ENCODE measurements around the gene ITM2B. TPM values are rescaled to one million over a fixed set of nuclear protein-coding genes. Genes with fewer than 3 reads are reported as not detected.

ITM2B gene
- total RNA-seq, 1 experiment from 2014 or later: 178 TPM

- no peak overlapping the region for H3K27ac Mint-ChIP-seq
- no peaks in the 10 kb centered on the region for H3K9me3 Mint-ChIP-seq
- ChIA-PET POLR2A (no interaction called here), CTCF (interaction anchor here (0.8 kb wide), 1 partner anchor 10 kb away, joined by 3 read pairs; no protein-coding TSS in a partner anchor)
- no peaks in the 10 kb centered on the region; the same call in 1 of the 2 replicates for H3K4me1 Mint-ChIP-seq
- H3K4me3 Mint-ChIP-seq: no peak overlapping the region
- TF ChIP-seq ZNF121 (CRISPR knock-in tag; IDR thresholded peaks at IDR 0.05) (no peak), ZNF396 (CRISPR knock-in tag; IDR thresholded peaks at IDR 0.05; ENCODE audit: borderline replicate concordance) (no peak), ZNF671 (CRISPR knock-in tag; IDR thresholded peaks at IDR 0.05) (no peak)
- TF ChIP-seq, protein P1, sequence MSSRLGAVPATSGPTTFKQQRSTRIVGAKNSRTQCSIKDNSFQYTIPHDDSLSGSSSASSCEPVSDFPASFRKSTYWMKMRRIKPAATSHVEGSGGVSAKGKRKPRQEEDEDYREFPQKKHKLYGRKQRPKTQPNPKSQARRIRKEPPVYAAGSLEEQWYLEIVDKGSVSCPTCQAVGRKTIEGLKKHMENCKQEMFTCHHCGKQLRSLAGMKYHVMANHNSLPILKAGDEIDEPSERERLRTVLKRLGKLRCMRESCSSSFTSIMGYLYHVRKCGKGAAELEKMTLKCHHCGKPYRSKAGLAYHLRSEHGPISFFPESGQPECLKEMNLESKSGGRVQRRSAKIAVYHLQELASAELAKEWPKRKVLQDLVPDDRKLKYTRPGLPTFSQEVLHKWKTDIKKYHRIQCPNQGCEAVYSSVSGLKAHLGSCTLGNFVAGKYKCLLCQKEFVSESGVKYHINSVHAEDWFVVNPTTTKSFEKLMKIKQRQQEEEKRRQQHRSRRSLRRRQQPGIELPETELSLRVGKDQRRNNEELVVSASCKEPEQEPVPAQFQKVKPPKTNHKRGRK (CRISPR knock-in tag; IDR thresholded peaks at IDR 0.05; ENCODE audit: borderline replicate concordance): no peak
- no peaks in the 10 kb centered on the region for H3K27me3 Mint-ChIP-seq (ENCODE audit: low read depth)
- DNase-seq (ENCODE audit: low spot score) (no peak), ATAC-seq (no peak)
- peaks cover 69% of the 10 kb centered on the region for H3K36me3 Mint-ChIP-seq
Measured at GRCh38 chr13:48258002-48258401, 25.0 kb downstream of the ITM2B start.

DNA sequence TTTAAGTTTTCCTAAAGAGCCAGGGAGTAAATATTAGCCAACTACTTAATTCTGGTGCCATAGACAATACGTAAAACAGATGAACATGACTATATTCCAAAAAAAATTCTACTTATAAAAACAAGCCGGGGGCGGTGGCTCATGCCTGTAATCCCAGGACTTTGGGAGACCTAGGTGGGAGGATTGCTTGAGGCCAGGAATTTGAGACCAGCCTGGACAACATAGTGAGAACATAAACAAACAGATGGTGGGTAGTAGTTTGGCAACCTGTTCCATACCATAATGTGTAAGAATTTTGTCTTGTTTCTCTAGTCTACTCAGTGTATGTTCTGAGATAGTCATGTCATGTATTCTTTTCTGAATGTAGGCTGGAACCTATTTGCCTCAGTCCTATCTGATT lies 25.4 kb downstream of the ITM2B start:
- ChIA-PET POLR2A (no interaction called here), CTCF (no interaction called here)
- Mint-ChIP-seq H3K9me3 (no peaks in the 10 kb centered on the region), H3K27ac (no peak overlapping the region), H3K27me3 (ENCODE audit: low read depth) (no peaks in the 10 kb centered on the region), H3K4me3 (no peak overlapping the region), H3K36me3 (peaks cover 74% of the 10 kb centered on the region), H3K4me1 (no peaks in the 10 kb centered on the region; the same call in 1 of the 2 replicates)
- DNase-seq (ENCODE audit: low spot score) (no peak), ATAC-seq (no peak)
- TF ChIP-seq IRF2 (CRISPR knock-in tag; IDR thresholded peaks at IDR 0.05; ENCODE audit: borderline replicate concordance, low read depth) (no peak), ZNF281 (CRISPR knock-in tag; IDR thresholded peaks at IDR 0.05) (no peak), NFATC4 (CRISPR knock-in tag; IDR thresholded peaks at IDR 0.05) (no peak), E2F4 (CRISPR knock-in tag; IDR thresholded peaks at IDR 0.05; ENCODE audit: borderline replicate concordance, low read depth) (no peak), NR1H2 (CRISPR knock-in tag; IDR thresholded peaks at IDR 0.05) (no peak), ZNF219 (CRISPR knock-in tag; IDR thresholded peaks at IDR 0.05; ENCODE audit: borderline replicate concordance) (no peak), NFYB (CRISPR knock-in tag; conservative IDR thresholded peaks at IDR 0.05; ENCODE audit: low read depth) (no peak), ZBTB21 (CRISPR knock-in tag; IDR thresholded peaks at IDR 0.05; ENCODE audit: borderline replicate concordance) (no peak), MXD4 (CRISPR knock-in tag; IDR thresholded peaks at IDR 0.05; ENCODE audit: borderline replicate concordance) (no peak), NR3C1 (CRISPR knock-in tag; conservative IDR thresholded peaks at IDR 0.05; ENCODE audit: low read depth) (no peak), TP53 (CRISPR knock-in tag; IDR thresholded peaks at IDR 0.05) (no peak), CDX4 (CRISPR knock-in tag; IDR thresholded peaks at IDR 0.05; ENCODE audit: borderline replicate concordance) (no peak)
- TF ChIP-seq, protein P2, sequence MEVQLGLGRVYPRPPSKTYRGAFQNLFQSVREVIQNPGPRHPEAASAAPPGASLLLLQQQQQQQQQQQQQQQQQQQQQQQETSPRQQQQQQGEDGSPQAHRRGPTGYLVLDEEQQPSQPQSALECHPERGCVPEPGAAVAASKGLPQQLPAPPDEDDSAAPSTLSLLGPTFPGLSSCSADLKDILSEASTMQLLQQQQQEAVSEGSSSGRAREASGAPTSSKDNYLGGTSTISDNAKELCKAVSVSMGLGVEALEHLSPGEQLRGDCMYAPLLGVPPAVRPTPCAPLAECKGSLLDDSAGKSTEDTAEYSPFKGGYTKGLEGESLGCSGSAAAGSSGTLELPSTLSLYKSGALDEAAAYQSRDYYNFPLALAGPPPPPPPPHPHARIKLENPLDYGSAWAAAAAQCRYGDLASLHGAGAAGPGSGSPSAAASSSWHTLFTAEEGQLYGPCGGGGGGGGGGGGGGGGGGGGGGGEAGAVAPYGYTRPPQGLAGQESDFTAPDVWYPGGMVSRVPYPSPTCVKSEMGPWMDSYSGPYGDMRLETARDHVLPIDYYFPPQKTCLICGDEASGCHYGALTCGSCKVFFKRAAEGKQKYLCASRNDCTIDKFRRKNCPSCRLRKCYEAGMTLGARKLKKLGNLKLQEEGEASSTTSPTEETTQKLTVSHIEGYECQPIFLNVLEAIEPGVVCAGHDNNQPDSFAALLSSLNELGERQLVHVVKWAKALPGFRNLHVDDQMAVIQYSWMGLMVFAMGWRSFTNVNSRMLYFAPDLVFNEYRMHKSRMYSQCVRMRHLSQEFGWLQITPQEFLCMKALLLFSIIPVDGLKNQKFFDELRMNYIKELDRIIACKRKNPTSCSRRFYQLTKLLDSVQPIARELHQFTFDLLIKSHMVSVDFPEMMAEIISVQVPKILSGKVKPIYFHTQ (CRISPR knock-in tag; IDR thresholded peaks at IDR 0.05): no peak
- TF ChIP-seq, protein P3, sequence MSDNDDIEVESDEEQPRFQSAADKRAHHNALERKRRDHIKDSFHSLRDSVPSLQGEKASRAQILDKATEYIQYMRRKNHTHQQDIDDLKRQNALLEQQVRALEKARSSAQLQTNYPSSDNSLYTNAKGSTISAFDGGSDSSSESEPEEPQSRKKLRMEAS (CRISPR knock-in tag; IDR thresholded peaks at IDR 0.05): no peak
